ENCODE measurements around the gene RASSF4.

The RASSF4 gene

GRCh38 chr10:44948642-44949041, 11.0 kb upstream of the RASSF4 start:
- DNase-seq = peak in 2 of 3 donors; percentile 51 to 68

GRCh38 chr10:44949127-44949802, 10.3 kb upstream of the RASSF4 start:
- no peak for DNase-seq

GRCh38 chr10:44949915-44950314, 9.7 kb upstream of the RASSF4 start:
- DNase-seq = no peak

GRCh38 chr10:44950326-44951225, 9.0 kb upstream of the RASSF4 start:
- DNase-seq = no peak

- DNase-seq = no peak
Measured at GRCh38 chr10:44951576-44952226, 7.9 kb upstream of the RASSF4 start.

- no peak for DNase-seq
Measured at GRCh38 chr10:44952779-44953231, 6.8 kb upstream of the RASSF4 start.

- DNase-seq = no peak
Measured at GRCh38 chr10:44954042-44954441, 5.6 kb upstream of the RASSF4 start.

- no peak for DNase-seq
Measured at GRCh38 chr10:44954962-44955361, 4.6 kb upstream of the RASSF4 start.

GRCh38 chr10:44955413-44956070, 4.1 kb upstream of the RASSF4 start:
- DNase-seq = no peak

- peak in 2 of 3 donors; percentile 59 to 74 for DNase-seq
Measured at GRCh38 chr10:44956226-44956625, 3.4 kb upstream of the RASSF4 start.

GRCh38 chr10:44956717-44957706, 2.6 kb upstream of the RASSF4 start:
- DNase-seq = no peak

GRCh38 chr10:44958196-44958897, 1.3 kb upstream of the RASSF4 start:
- DNase-seq = peak; percentile 89 to 97 (median 94)

GRCh38 chr10:44958898-44959246, 730 bp upstream of the RASSF4 start:
- peak in 2 of 3 donors; percentile 63 to 64 for DNase-seq

GRCh38 chr10:44960088-44960460, 472 bp downstream of the RASSF4 start:
- DNase-seq = no peak

- DNase-seq = peak in 1 of 3 donors; percentile 52
Measured at GRCh38 chr10:44960482-44961229, 1.1 kb downstream of the RASSF4 start.

- DNase-seq = no peak
Measured at GRCh38 chr10:44961230-44961571, 1.6 kb downstream of the RASSF4 start.

GRCh38 chr10:44961931-44962750, 2.5 kb downstream of the RASSF4 start:
- no peak for DNase-seq

- peak in 2 of 3 donors; percentile 41 to 67 for DNase-seq
Measured at GRCh38 chr10:44962870-44963738, 3.5 kb downstream of the RASSF4 start.
